Activated CD4-positive, alpha-beta T cell treated with anti-CD3 and anti-CD28 coated beads, Interleukin-10, Interleukin-2, amounts not matched to agents 100 ng/mL and 50 ng/mL, durations not matched to agents 16 hours and 8 hours (primary cell): ENCODE results near the gene ERICH3.
"Not testable (repeated sequence)": the region's sequence is repeated elsewhere in the genome, so short reads cannot be mapped to it uniquely, and the experiment has no call there.

Experiments used
- DNase-seq: peaks from one replicate; pipeline ENCODE4 v3.0.0-alpha.2; 2020

The ERICH3 gene

DNA sequence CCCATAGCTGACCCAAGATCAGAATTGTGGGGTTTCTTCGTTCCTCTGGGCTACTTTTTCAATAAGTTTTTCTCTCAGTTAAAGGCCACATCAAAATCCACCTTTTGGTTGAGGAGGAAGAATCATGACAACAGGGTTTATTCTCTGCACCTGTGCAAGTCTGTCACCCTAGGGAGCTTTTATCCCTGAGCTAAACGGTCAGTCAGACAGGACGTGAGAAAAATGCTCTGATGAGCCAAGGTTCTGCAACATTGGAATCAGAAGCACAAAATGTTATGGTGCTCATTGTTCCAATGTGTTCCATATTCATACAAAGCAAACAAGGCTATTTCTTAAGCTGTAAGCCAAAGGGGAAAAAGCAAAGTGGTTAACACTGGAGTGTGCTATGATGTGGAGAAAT is 7.4 kb upstream of the ERICH3 start:
- DNase-seq: no peak

DNA sequence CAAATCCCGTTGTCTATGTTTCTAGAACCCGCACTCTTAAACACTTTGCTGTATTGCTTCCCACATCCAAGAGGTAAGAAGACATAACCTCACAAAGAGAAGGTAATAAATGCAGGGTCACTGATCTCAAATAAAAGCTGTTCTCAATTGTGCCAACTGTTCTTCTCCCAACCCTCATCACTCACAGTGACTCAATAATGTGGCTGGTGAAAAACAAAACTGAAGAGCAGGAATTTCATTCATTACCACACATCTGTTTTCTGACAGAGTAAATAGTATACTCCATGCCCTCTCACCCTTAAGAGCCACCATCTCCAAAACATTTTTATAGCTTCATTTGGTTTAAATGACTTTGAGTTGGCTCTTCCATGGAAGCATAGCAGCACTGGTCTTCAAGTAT is 6.2 kb upstream of the ERICH3 start:
- no peak for DNase-seq

DNA sequence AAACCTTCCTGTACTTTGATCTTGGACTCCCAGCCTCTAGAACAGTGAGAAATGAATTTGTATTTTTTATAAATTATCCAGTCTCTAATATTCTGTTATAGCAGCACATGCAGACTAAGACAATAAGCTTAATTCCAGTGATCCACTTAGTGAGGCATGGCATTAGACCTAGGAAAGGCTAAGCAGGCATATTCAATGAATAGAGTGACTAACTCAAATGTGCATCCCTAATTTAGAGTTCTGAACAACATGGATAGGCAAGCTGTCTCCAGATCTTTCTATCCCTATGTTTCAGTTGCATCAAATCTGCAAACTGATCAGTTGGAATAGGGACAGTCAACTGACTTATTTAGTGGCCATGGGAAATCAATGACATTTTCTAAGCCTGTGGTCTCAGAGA is 4.3 kb upstream of the ERICH3 start:
- DNase-seq: no peak

DNA sequence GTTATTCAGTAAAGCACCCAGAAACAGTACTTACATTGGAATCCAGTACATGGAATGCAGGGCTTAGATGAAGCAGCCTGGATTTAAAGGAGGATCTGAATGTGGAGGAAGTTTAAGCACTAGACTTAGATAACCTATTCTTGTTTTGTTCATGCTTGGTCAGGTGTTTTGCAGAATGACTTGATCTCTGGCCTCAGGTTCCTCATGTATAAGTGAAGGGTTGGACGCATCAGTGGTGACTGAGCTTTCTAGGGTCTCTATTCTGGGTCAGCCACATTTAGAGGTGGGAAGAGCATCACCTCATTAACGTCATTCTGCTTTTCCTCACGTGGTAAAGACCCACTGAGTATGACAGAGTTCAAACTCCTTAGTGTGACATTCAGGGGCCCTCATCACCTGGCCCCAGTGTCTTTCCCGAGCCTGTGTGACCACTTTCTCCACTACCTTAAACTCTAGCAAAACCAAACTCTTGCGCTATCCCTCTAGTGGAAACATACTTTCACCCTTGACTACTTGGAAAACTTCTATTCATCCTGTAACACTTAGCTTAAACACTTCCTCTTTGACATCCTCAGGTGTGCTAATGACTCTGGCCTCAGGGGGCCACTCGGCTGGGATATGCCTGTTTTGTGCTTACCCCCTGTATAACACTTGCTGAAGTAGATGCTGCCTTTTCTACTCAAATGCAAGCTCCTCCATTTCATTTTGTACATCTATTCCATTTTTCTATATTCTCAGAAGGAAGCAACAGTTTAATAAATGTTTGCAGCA is 871 bp upstream of the ERICH3 start:
- DNase-seq: no peak

DNA sequence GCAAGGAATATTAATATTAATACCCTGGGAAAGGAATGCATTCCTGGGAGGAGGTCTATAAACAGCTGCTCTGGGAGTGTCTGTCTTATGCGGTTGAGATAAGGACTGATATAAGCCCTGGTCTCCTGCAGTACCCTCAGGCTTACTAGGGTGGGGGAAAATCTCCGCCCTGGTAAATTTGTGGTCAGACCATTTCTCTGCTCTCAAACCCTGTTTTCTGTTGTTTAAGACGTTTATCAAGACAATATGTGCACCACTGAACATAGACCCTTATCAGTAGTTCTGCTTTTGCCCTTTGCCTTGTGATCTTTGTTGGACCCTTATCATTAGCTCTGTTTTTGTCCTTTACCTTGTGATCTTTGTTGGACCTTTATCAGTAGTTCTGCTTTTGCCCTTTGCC is 2.7 kb downstream of the ERICH3 start:
- DNase-seq: not testable (repeated sequence)

DNA sequence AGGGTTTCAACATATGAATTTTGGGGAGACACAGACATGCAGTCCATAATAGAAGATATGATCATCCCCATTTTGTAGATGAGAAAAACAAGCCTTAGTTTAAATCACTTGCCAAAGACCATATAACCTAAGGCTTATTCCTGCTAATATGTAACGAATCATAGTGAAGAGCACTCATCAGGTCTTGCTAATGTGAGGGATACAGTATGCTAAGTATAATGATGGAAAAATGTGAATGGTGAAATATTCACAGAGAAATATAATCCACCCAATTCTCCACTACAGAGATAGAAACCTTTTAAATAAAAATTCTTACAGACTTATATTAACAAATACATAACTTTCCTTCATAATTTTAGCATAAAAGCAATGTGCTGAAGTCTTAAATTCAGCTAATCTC is 18.9 kb downstream of the ERICH3 start:
- no peak for DNase-seq

DNA sequence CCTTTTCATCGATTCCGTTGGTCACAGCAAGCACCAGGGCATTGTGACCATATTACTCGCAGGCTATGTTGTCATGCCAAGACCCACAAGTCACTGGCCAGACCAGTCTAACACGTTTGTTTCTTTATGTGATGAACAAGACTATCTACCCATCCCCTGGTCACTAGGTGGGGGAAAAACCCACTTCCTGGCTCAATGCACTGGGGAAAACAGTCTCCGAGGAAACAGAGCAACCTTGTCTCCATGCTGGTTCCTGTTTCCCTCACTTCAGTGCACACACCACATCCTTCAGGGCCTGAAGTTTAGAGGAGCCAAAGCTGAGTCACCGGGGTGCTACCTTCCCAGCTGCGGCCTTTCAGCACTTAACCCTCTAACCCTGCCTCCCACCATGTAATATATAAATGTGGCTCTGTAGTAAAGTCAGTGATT is 20.9 kb downstream of the ERICH3 start:
- peak; percentile 3 for DNase-seq

DNA sequence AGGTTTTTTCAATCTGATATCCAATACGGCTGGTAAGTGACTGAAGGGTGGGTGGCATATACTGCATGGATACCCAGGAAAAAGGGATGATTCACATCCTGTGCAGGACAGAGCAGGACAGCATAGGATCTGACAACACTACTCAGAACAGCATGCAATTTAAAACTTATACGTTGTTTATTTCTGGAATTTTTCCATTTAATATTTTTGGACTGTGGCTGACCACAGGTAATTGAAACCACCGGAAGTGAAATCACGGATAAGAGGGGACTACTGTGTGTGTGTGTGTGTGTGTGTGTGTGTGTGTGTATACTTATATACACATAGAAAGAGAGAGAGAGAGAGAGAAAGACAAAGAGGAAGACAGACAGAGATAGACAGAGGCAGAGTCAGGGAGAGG is 23.0 kb downstream of the ERICH3 start:
- DNase-seq: no peak

DNA sequence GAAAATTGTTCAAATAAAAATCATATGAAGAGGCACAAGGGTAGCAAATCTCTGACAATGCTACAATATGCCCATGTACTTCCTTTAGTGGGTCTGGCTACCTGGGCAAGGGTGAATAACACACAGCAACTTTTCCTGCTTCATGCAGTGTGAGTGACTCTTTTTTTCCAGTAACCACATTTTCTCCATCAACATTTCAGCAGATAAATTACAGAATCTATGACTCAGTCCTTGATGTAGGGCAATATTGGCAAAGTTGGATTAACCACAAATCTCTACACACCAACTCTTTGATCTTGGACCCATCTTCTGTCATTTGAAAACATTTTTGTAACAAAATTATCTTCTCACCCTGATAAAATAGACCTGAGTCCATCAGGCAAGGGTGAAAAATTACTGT is 31.7 kb downstream of the ERICH3 start:
- no peak for DNase-seq

DNA sequence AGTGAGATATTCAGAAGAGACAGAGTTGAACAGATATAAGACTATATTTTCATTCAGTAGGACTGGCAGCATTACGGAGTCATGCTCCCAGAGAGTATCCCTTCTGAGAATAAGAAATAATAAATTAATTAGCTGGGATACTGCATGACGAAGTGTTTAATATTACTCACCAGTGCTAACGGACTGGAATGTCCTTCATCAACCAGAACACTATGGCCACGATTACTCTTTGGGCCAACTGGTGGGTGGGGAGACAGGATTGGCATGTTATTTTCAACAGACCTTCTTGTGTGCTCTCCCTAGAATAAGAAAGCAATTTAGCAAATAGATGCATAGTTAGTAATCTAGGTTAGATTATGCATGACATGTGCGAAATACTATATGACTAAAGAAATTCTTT is 32.4 kb downstream of the ERICH3 start:
- no peak for DNase-seq

DNA sequence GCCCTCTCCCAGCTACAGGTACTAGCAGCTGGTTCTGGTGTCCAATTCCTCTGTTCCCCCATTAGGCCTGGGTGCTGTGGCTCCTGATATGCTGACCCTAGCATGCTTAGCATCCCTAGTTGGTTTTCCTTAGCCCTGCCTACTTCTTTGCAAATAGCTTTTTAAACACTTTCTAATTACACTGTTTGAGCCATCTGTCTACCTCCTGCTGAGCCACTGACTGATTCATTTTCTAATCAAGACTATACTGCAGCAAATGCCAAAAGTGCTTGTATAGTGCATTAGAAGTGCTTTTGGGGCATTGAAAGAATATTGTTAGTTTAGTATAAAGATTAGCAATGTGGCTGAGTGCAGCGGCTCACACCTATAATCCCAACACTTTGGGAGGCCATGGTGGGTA is 36.3 kb downstream of the ERICH3 start:
- DNase-seq: no peak

DNA sequence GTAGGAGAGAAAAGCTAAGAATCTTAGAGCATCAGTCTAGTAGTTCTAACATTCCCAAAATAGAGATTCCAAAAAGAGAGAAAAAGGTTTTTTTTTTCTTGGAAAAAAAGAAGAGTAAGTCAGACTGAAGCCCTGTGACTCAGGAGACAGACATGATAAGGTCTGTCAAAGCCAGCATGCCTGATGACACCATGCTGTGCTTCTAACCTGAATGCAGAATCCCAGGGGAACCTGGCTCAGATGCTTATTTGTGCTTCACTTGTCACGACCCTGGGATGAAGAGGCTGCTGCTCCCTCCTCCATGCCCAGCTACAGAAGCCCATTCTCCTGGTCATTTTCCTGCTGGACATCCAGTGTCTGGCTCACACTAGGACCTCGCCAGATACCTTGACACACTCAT is 44.3 kb downstream of the ERICH3 start:
- DNase-seq: no peak

DNA sequence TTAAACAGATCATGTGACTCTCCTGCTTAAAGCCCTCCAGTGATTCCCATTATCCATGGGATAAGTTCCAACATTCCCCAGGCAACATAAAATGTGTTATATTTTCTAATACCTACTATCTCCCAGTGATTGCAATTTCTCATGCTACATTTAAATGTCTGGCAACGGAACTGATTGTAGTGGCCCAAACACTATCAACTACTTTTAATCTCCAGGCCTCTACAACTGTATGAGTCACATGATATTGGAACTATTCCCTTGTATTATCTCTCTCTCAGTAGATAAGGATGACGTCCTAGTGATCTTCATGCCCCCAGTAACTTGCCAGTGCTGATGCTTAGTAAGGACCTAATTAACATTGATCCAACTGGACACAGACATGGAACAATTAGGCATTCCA is 49.9 kb downstream of the ERICH3 start:
- DNase-seq: no peak

DNA sequence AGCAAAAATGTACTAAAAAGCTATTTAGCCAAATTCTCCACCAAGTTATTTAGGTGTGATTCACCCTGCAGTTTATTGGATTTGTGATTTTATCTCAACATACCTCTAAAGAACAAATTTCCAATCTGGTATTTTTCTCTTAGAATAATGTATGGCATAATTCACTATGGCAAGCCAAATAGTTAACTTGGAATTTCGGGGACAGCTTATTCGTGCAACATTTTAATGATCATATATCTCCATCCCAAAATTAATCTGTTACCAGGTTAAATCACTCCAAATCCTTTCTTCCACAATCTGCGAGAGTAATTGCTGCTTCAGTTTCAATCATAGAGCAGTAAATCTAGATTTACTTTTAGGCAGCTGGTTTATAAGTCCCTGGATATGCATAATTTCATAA is 53.4 kb downstream of the ERICH3 start:
- no peak for DNase-seq

DNA sequence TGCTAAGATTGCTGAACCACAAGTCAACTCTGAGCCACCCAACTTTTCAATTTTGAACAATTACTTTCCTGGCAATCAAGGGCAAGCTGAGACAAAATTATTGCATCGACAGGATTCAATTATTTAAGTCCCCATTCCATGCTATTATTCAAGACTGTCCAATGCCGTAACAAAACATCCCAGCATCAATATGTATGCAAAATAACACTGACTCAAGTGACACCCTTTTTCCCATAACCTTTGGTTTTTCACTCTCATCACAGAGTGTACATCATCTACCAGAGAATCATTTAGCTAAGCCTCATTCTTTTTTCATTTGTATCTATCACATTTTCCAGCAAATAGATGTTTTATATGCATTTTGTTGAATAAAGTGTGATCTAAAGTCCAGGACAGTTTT is 54.6 kb downstream of the ERICH3 start:
- no peak for DNase-seq

DNA sequence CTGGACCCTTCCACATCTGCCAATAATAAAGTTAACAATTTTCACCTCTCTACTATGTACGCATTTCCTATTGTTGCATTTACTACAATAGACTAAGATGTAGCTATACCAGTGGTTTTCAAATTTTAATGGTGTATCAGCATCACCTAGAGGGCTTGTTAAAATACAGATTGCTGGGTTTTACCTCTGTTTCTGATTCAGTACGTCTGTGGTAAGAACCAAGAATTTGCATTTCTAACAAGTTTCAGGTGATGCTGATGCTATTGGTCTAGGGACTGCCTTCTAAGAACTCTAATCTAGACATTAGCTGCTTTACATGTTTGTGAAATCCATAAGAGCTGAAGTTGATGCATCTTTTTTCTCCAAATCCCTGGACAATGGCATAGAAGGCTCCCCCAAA is 59.7 kb downstream of the ERICH3 start:
- no peak for DNase-seq

DNA sequence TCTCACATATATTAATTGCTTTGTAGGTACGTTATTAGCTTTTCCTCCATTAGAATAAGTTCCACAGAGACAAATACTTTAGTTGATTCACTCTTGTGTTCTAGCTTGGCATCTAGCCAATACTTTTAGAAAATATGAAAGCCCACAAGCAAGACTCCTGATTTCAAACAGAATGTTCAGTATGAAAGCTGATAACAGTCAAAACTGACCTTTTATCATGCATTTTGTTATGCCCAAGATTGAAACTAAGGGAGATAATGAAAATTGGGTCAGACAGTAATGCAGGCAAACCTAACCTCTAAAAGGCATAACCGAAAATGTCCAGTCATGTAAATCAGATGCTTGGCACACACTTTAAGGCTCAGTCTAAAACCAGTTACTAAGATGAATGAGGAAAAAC is 61.7 kb downstream of the ERICH3 start:
- DNase-seq: no peak

DNA sequence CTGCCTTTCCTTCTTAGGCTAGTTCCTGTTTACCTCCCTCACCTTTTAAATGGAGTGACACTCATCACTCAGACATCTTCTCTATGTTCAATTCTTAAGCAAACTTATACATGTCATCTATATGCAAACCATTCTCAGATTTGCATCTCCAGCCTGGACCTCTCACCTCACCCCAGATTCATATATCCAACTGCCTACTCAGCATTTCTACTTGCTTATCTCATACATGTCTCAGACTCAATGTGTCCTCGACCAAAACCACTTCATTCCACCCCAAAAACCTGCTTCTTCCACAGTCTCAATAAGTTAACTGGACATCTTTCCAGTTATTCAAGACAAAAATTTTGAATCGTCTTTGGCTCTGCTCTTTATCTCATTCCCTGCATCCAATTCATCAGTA is 62.6 kb downstream of the ERICH3 start:
- DNase-seq: no peak

DNA sequence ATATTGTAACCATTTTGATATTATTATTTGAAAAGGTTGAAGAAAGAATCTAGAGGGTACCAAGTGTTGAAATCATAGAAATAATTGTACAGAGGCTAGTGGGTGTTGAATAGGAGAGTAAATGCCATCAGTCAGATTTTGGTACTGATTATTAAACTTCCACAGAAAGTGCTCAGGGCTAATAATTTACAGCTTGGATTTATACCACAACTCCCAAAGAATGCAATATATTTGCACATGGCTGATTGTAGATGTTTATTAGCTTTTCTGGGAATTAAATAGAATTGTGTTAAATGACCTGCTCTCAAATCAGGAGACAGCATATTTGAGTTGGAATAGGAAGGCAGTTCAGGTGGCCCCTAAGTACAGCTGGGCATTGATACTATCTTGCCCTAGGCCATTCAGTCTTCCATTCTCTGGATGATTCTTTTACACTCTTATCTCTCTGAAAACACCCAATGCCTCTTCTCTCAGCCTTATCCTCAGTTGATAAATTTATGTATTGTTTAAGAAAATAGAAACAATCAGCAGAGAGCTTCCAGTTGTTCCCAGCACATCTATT is 63.7 kb downstream of the ERICH3 start:
- DNase-seq: no peak

DNA sequence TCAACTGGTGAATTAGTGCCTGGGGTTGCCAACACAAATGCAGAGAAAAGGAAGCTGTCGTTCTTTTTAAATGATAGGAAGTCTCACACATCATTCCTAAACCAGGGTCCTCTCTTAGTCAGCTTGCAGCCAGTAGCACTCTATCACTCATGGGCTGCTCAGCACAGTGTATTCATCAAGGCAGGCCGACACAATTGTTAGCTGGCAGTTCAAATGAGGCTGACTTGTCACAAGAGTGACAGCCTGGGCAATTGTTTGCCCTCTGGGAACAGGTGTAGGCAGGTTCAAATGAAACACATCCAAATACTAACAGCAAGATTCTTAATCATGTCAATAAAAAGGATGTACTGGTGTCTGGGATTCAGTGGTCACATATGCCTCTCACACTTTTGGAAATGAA is 76.9 kb downstream of the ERICH3 start:
- no peak for DNase-seq

DNA sequence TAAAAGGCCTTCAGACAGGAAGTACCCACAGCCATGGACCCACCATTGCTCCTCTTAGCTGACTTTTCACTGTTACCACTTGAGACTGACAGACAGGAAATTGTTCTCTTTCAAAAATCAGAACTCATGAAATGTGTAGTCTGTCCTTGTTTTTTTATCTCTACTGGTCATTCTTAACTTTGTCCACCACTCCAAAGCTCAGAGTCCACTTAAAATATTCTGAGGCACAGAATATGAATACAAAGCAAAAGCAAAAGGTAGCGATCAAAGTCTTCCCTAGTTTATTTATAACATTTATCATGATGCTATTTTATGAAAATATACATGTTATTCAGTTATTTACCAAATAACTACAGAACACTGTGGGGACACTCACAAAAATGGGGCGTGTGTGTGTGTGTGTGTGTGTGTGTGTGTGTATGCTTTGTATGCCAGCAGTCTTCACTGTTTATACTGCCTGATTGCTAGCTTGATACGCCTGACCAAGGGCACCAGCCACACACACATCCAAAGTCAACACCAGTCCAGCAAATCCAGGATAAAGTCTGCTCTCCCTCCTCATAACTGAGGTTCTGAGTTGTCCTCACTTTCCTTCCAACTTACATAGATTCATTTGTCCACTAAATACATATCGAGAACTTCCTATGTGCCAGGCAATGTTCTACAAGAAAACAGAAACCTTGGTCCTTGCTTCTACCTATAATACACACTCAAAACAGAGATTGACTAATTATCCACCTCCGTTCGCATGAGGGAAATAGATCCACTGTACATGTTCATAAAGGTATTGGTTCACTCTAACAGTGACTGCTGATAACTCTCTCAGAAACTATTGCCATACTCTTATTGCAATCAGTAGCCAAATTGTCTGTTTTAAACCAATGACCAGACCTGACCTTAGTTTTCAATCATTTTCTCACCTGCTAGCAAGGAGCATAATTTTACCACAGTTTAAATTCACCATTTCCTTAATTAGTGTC is 79.4 kb downstream of the ERICH3 start:
- DNase-seq: no peak

DNA sequence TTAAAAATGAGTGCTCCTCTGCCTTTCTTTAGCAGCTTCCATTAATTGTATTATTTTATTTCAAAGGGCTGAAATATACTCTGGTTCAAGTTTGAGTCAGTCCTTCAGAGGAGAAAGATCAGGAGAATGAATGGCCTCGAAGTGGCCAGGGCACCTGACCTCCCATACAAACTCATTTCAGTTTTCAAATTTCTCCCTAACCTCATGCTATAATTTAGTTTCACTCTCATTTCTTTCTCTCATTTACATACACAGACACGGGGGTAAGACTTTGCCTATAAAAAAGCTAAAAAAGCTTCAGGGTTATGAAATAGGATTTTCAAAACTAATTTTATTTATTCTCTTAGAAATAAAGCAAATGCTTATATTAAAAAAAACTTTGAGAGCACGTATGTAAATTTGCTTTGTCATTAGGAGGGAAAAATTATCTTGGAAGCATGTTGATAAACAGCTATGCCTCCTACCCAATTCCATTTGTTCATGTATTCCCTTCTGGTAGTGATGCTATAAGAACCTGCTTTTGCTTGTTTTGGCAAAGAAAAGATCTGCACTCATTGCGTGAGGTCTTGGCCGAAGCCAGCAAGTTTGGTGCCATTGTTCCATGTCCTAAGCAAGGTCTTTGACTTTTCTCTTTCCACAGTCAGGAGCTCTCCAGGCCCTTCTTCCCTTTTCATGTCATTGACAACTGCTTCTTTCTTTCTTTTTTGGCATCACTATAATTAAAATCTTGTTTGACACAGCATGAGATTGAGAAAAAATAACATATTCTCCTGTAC is 80.8 kb downstream of the ERICH3 start:
- no peak for DNase-seq

DNA sequence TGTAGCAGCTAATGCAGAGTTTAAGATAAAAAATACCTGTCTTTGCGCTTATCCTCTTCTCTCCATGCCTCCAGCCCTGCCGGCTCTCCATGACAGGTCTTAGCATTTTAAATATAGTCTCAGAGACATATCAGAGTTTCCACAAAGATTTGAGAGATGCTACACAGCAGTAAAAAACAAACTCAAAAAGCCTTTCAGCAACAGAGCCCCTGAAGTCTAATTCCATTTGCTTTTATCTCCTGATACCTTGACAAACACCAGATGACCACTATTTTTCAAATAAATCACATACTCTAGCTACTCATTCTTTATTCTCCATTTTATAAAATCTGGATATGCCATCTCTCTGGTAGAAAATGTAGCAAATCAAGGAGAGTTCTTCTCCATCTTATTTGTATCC is 81.6 kb downstream of the ERICH3 start:
- DNase-seq: no peak
